Amniotic epithelial cell (primary cell): ENCODE data around the gene LRRN4.
"Not testable (repeated sequence)": the region's sequence is repeated elsewhere in the genome, so short reads cannot be mapped to it uniquely, and the experiment has no call there.

Experiments
- DNase-seq: peaks from one replicate; pipeline ENCODE4 v3.0.0-alpha.2; 2010; ENCODE audit warnings: low read depth

Gene LRRN4

GRCh38 chr20:6058684-6059295 lies 4.9 kb upstream of the LRRN4 start:
- peak; percentile 98 for DNase-seq

- DNase-seq, result no peak
Observed at GRCh38 chr20:6057691-6058090, 3.8 kb upstream of the LRRN4 start.

DNA sequence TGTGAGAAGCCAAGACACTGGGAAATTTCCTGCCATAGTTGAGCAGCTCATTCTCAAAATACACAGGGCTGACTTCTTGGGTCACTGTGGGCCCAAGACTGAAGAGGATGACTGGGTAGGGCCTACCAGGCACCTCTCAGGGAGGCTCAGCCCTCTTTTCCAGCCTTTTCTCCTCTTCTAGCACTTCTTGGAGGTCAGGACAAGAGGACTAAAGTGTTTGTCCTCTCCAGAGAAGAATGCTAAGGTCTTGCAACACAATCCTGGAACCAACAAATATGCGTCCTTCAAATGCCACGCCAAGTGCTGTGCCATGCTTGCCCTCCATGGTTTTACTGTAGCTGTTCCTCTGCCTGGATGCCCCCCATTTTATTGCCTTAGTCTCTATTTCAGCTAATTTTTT lies 3.3 kb upstream of the LRRN4 start:
- DNase-seq, result no peak

DNA sequence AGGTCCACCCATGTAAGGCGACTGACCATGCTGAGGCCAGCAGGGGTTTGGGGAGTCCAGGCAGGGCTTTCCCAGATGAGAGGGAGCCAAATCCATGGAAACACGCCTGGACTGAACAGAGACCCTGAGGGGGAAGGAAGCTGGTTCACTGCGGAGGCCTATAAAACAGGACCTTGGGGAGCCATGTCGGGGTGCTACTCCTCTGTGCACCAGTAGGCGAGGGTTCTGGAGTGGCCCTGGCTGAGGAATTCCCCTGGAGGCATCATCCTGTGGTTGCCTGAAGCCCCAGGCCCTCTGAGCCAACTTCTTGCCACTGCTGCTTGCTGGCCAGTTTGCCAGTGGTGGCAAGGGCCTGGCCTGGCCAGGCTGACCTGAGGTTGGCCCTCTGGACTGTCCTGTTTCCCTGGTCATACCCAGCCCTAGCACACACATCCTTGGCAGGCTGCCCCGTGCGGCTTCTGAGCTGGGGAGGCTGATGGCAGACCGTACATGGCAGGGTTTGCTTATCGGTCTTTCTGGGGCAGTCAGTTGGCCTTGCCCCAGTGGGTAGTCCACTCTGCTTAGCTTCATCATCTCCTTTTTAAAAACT lies 2.2 kb upstream of the LRRN4 start:
- DNase-seq, result no peak

DNA sequence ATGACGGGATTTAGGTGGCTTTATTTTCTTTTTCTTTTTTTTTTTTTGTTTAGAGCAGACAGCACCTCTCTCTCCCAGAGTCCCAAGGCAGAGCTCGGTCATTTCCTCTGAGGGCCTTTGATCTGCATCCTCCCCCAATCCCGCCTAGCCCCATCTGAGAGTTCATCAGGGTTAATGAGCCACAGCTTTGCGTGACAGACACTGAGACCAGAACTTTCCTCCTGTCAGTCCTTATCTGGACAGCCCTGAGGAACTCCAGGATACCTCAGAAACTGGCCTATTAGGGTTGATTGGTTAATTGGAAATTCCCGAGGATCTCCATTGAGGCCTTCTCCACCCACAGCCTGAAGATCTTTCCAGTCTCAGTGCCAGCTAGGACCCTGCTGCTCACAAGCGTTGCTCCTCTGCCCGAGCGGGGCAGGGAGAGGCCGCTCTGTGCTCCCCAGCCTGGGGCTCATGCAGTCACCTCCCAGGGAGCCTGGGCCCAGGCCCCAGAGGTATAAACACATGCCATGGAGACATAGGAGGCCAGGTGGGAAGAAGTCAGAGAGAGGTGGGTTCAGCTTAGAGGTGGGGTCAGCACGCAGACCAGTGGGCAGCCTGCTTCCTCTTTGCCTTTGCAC lies 1.4 kb upstream of the LRRN4 start:
- DNase-seq, result peak; percentile 85

- peak; percentile 74 for DNase-seq
Observed at GRCh38 chr20:6054689-6055051, 810 bp upstream of the LRRN4 start.

GRCh38 chr20:6053064-6053775 lies 640 bp downstream of the LRRN4 start:
- no peak for DNase-seq

- DNase-seq, result peak; percentile 85
Observed at GRCh38 chr20:6051505-6051904, 2.4 kb downstream of the LRRN4 start.

DNA sequence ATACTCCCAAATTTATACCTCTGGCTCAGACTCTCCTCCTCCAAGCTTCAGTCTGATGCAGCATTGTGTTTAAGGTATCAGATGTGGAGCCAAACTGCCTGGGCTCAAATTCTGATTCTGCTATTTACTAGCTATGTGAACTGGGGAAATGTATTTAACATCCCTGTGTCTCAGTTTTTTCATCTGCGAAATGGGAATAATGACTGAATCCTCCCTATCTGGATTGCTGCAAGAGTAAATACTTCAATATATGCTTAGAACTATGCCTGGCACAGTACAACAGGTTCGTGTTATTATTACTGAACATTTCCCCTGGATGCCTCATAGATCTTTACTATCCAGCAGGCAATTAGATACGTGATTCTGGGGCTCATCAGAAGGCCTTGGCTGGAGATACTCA lies 5.5 kb downstream of the LRRN4 start:
- no peak for DNase-seq

DNA sequence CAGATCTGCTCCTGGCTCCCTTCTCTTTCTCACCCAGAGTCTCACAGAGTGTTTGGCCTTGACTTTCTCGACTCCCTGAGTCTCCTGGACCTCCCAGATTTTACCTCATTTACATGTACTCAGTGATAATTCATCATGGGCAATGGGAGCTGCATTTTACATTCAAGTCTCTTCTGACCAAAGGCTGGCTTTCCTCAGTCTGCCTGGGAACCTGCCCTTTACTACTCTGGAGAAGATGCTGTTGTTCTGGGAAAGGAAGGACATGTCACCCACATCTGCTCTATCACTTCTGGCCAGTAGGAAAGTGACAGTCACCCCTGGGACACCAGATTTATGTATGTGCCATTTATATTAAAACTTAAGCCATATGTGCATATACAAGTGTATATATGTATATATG lies 7.4 kb downstream of the LRRN4 start:
- DNase-seq, result no peak

- peak; percentile 66 for DNase-seq
Observed at GRCh38 chr20:6045566-6045965, 8.3 kb downstream of the LRRN4 start.

DNA sequence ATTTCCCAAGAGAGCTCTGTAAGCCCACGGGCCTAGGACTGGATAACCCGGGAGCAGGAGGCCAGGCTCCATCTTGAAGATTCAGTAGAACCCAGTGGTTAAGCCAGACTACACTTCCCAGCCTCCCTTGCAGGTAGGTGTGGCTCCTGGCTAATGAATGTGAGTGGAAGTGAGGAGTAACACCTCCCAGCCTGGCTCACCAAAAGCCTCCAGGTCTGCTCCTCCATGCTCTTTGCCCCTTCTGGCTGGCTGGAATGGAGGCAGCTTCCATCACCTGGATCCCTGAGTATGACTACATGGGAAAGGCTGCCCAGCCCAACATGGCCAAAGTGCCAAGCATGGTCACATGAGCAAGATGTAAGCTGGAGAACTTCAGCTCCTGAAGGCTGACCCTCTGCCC lies 9.7 kb downstream of the LRRN4 start:
- DNase-seq, result no peak

DNA sequence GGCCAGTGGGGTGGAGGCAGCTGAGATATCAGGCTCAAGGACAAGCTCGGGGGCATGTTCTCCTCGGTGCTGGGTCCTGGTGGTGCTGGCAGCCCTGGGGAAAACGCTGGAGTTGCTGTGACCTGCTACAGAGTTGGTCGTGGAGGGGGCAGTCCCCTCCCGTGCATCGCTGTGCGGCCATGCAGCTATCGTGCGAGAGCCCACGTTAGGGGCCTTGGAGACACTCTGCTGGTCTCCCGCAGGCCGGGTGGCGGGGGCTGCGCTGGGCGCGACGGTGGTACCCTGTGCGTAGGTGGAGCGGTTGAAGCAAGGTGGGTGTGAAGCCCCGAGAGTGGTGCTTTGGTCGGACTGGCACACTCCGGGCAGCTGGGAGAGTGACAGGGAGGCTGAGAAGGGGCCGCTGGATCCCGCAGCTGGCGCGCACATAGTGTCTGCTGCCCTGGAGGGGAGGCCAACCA lies 12.0 kb downstream of the LRRN4 start:
- no peak for DNase-seq

DNA sequence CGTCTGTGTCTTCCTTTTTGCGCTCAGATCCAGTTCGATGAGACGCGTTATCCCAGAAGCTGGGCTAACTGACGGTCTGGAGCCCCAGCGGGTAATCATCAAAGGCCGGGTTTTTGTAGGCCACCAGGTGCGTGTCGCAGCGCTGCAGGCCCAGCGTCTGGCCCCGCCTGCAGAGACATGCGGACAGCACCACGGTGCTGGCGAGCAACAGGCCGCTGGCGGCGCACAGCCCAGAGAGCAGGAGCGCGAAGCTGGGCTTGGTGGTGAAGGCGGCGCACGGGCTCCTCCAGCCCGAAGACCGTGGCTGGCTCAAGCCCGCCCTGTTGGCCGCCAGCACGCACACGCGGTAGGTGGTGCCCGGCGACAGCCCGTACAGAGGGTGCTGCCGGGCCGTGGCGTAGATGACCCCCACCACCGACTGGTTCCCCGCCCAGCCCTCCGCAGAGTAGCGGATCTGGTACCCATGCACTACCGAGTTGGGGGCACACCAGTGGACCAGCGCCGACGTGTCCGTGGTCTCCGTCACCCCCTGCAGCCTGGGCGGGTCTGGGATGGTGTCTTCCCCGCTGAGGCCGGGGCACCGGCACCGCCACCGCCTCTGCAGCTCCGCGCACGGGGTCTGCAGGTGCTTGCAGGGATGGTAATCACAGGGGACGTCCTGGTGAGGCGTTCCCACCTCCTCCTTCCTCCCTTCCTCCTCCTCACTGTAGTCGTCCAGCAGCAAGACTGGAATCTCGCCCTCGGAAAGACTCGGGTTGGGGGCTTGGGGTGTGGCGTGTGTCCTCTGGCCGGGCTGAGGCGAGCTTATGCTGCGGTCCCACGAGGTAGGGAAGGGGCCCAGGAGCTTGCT lies 12.7 kb downstream of the LRRN4 start:
- DNase-seq, result no peak

DNA sequence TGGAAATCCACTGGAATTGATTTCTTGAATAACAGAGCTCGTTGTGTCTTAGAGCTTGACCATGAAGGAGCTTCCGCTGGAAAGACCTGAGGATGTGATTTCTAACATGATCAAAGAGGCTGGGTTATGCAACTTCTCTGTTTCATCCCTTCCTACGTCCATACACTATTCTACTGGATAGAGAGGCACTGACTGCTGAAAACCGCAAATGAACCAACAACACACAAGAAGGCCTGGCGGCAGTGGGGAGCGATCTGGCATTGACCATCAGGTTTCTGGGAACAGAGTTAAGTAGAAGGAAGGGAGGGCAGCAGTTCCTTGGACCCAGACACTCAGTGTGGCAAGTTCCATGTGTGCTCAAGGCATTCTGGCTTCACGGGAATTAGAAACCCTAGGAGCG lies 13.3 kb downstream of the LRRN4 start:
- DNase-seq, result peak; percentile 96

GRCh38 chr20:6039766-6040165 lies 14.1 kb downstream of the LRRN4 start:
- DNase-seq, result no peak

DNA sequence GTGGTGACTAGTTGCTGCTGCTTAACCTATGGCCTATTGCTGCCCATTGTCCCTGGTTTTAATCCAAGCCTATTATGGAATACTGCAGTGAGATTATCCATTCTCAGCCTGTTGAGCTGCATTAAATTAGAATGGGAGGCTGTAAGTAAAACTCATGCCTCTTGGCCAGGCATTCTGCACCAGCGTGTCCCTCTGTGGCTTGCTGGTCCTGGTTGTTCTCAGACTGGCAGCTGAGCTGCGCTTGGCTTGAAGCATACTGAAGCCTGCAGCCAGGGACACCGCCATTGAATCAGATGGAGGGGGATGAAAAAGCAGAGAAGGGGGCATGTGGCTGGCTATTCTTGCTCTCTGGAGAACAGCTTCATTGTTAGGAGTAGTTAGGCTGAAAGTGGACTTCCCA lies 15.6 kb downstream of the LRRN4 start:
- no peak for DNase-seq

DNA sequence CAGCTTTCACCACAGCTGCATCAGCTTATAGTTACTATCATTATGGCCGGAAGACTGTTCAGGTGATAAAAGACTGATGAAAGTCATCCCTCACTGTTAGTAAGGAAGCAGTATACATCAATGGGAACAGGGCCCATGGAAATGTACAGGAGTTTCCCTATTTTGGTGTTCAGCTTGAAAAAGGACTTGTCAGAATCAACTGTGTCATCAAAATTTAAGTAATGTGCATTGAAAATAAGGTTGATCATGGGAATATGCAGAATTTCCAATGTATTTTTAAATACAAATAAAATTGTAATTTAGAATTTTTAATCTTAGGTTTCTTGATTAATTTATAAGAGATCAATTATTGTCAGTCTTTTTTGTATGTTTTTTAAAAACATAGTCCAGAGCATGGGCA lies 16.8 kb downstream of the LRRN4 start:
- no peak for DNase-seq

DNA sequence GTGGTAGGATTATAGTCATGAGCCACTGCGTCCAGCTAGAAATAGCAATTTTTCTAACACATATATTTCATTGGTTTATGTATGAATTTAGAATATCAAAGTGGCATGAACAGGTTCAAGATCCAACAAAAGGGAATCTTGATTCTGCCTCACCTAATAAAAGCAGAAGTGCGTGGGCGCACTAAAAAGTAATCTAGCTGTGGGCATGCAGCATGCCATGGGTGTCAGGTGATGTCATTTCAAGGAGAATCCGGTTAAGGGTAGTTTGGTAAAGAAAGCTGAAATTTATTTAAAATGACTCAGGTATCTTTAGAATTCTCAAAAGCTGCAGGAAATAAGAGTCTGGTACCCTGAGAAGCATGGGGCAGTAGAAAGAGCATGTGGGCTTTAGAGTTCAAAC lies 17.6 kb downstream of the LRRN4 start:
- DNase-seq, result no peak

DNA sequence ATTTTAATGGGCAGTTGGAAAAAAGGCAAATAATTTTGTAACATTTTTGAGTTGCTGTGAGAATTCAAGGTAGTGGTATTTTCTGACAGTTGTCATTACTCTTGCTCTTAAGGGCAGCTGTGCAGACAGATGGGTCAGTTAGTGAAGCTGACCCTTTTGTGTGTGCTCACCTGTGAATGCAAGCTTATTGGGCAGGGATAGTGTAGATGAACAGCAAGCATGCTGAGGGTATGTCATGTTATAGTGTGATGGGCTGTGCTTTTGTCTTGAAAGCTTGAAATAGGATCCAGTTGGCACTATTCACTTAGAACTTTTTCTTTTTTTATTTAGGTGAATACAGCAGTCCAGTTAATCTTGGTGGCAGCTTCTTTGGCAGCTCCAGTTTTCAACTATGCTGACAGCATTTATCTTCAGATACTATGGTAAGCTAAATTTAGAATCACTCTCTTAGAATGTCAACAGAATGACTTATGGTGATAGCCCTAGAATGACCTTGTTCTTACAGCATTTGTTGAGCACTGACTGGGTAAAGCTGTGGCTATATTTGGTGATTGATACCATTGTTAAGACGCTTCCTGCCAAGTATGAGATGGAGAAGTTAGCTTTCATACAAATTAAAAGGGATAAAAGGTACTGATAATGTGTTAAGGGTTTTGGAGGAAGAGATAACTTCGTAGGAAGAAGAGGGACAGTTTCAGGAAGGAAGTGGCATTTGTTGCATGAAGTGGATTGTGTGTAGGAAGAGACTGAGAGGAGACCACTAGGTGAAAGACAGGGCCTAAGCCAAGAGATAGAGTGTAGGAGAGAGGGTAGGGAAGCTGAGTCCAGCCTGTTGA lies 19.5 kb downstream of the LRRN4 start:
- peak; percentile 79 for DNase-seq

- not testable (repeated sequence) for DNase-seq
Observed at GRCh38 chr20:6032907-6033306, 21.0 kb downstream of the LRRN4 start.
